Endothelial cell of umbilical vein (primary cell): ENCODE results near the gene CNKSR2. TPM values are rescaled to one million over a fixed set of nuclear protein-coding genes. Genes with fewer than 3 reads are reported as not detected.

Experiments
- BruUV-seq: library from RNA; stranded (reverse); fragments of 400-500 nt; replicated peaks from 2 replicates; lab custom pipeline; 2021; lab: Mats Ljungman, UMichigan
- CTCF ChIA-PET: fragments of 300-600, 350-600 bp; sonication (Branson Sonifier 250); formaldehyde crosslinking; loops from one replicate; lab custom pipeline; 2021; ENCODE audit warnings: antibody characterized with exemption, inconsistent platforms; lab: Charles Lee
- POLR2A ChIA-PET: fragments of 300-600, 350-600 bp; sonication (Branson Sonifier 250); formaldehyde crosslinking; loops from one replicate; lab custom pipeline; 2021; ENCODE audit warnings: antibody characterized with exemption, inconsistent platforms; lab: Charles Lee
- DNase-seq: peaks from one replicate; pipeline ENCODE4 v3.0.0-alpha.2; 2011; ENCODE audit warnings: low read depth, low spot score
- FAIRE-seq: peaks from 2 replicates; lab custom pipeline; 2011; peaks lifted over from hg19 to GRCh38; lab: Jason Lieb, UNC
- H2AFZ ChIP-seq: 2 replicates; pipeline ENCODE4 v1.6.0; 2012; ENCODE audit warnings: low read depth, low read length, control low read depth, inconsistent platforms
- H3K27ac ChIP-seq: 2 replicates; pipeline ENCODE4 v1.5.1; 2011; ENCODE audit warnings: low read depth, mild to moderate bottlenecking, control low read depth, low read length, moderate library complexity; ENCODE audit not compliant: insufficient read depth
- H3K27me3 ChIP-seq, 2 experiments: 2 replicates each; pipeline versions ENCODE4 v1.6.0 to v1.6.1; 2011; ENCODE audit warnings: low read length in 2 of 2, mixed read lengths in 1 of 2; ENCODE audit not compliant: control insufficient read depth in 2 of 2, insufficient read depth in 2 of 2
- H3K36me3 ChIP-seq, 2 experiments: 2 replicates in 1 of 2; 3 replicates in 1 of 2; pipeline ENCODE4 v1.5.1; 2011; ENCODE audit warnings: low read length in 2 of 2, mild to moderate bottlenecking in 1 of 2, moderate library complexity in 1 of 2; ENCODE audit not compliant: control insufficient read depth in 2 of 2, insufficient read depth in 2 of 2; ENCODE audit errors: extremely low read depth in 1 of 2
- H3K4me1 ChIP-seq: 3 replicates; pipeline ENCODE4 v1.5.1; 2011; ENCODE audit warnings: mild to moderate bottlenecking, low read length; ENCODE audit not compliant: control insufficient read depth, insufficient read depth; ENCODE audit errors: extremely low read depth
- H3K4me2 ChIP-seq: 2 replicates; pipeline ENCODE4 v1.6.1; 2011; ENCODE audit warnings: low read length, control low read depth, mixed read lengths; ENCODE audit not compliant: insufficient read depth
- H3K4me3 ChIP-seq, 3 experiments: fragments of 200-600 bp in 1 of 3; sonication (generic), shearing (Covaris generic) in 1 of 3; replicated peaks in 1 of 3; 2 replicates each; pipeline ENCODE4 v1.5.1; 2011 to 2016; ENCODE audit warnings: control low read depth in 3 of 3, low read length in 3 of 3, mild to moderate bottlenecking in 2 of 3, inconsistent platforms in 1 of 3, low read depth in 1 of 3, moderate library complexity in 1 of 3; ENCODE audit not compliant: insufficient read depth in 1 of 3
- H3K79me2 ChIP-seq: 2 replicates; pipeline ENCODE4 v1.6.0; 2012; ENCODE audit warnings: low read length, inconsistent platforms; ENCODE audit not compliant: control insufficient read depth, insufficient read depth
- H3K9ac ChIP-seq: replicated peaks from 2 replicates; pipeline ENCODE3; 2011; ENCODE audit warnings: low read length, control low read depth; ENCODE audit not compliant: insufficient read depth; ENCODE audit errors: extremely low read depth
- H3K9me1 ChIP-seq: replicated peaks from 3 replicates; pipeline ENCODE4 v1.6.0; 2011; ENCODE audit warnings: mild to moderate bottlenecking, low read length; ENCODE audit not compliant: control insufficient read depth, insufficient read depth; ENCODE audit errors: extremely low read depth
- H3K9me3 ChIP-seq: replicated peaks from 2 replicates; pipeline ENCODE4 v1.5.1; 2012; ENCODE audit warnings: low read length, inconsistent platforms; ENCODE audit not compliant: control insufficient read depth, insufficient read depth
- H4K20me1 ChIP-seq: replicated peaks from 2 replicates; pipeline ENCODE3; 2011; ENCODE audit warnings: mild to moderate bottlenecking, low read length; ENCODE audit not compliant: control insufficient read depth, insufficient read depth; ENCODE audit errors: extremely low read depth
- CTCF ChIP-seq, 2 donors: IDR thresholded peaks; 1 replicate in 1 of 2; 2 replicates in 1 of 2; pipeline ENCODE4 v1.5.1; 2011; ENCODE audit warnings: low read length in 2 of 2, mild to moderate bottlenecking in 2 of 2, moderate library complexity in 2 of 2, control low read depth in 1 of 2, inconsistent platforms in 1 of 2, low read depth in 1 of 2; ENCODE audit not compliant: insufficient read depth in 1 of 2; ENCODE audit errors: extremely low read depth in 1 of 2
- EZH2 ChIP-seq: IDR thresholded peaks from 2 replicates; pipeline ENCODE4 v1.6.1; 2012; ENCODE audit warnings: borderline replicate concordance, low read depth, mild to moderate bottlenecking, moderate library complexity, low read length, inconsistent platforms; ENCODE audit not compliant: severe bottlenecking
- FOS ChIP-seq: IDR thresholded peaks from 2 replicates; pipeline ENCODE4 v1.6.1; 2011; ENCODE audit warnings: mild to moderate bottlenecking, low read length, moderate library complexity, borderline replicate concordance; ENCODE audit not compliant: insufficient read depth
- GATA2 ChIP-seq: IDR thresholded peaks from 2 replicates; pipeline ENCODE4 v1.7.0; 2011; ENCODE audit warnings: low read depth, mild to moderate bottlenecking, moderate library complexity, mixed read lengths, low read length; ENCODE audit not compliant: insufficient read length, insufficient read depth
- JUN ChIP-seq: IDR thresholded peaks from 2 replicates; pipeline ENCODE4 v1.6.1; 2011; ENCODE audit warnings: borderline replicate concordance, low read depth; ENCODE audit not compliant: insufficient read length, insufficient read depth
- MYC ChIP-seq: IDR thresholded peaks from one replicate; pipeline ENCODE4 v1.6.1; 2011; ENCODE audit warnings: mild to moderate bottlenecking, low read depth, low read length
- POLR2A ChIP-seq: IDR thresholded peaks from 2 replicates; pipeline ENCODE4 v1.6.1; 2012; ENCODE audit warnings: low read depth, mild to moderate bottlenecking, control low read depth, low read length
- POLR2AphosphoS5 ChIP-seq: IDR thresholded peaks from 2 replicates; pipeline ENCODE4 v1.6.1; 2012; ENCODE audit warnings: low read depth, mild to moderate bottlenecking, control low read depth, low read length, moderate library complexity; ENCODE audit not compliant: insufficient read depth
- dilution Hi-C: fragments of 300-500 bp; cut with MboI; formaldehyde crosslinking; loops from one replicate; pipeline ENCODE4 v1.15.0; 2019; ENCODE audit warnings: low sequenced_read_pairs; ENCODE audit not compliant: extremely low pct_ligation_motif_present
- intact Hi-C: fragments of 100-400 bp; cut with micrococcal nuclease; formaldehyde crosslinking; loops from one replicate; pipeline ENCODE4 v1.10.0; 2022
- polyA plus RNA-seq, 4 experiments: library from polyadenylated mRNA; depleted of rRNA in 3 of 4; stranded (reverse) in 3 of 4; unstranded in 1 of 4; fragments of >200 nt; gene quantifications; 2 replicates each; pipeline versions ENCODE4 v1.2.1 to v1.2.3, GENCODE V29; 2011 to 2012; ENCODE audit warnings: missing spikeins in 1 of 4
- total RNA-seq: library from RNA; stranded (reverse); gene quantifications from 2 replicates; pipeline ENCODE4 v1.2.3, GENCODE V29; 2021
- TF ChIP-seq, protein P1 (sequence below): IDR thresholded peaks from 2 replicates; pipeline ENCODE4 v1.6.1; 2011; ENCODE audit not compliant: insufficient read depth, insufficient read length

Gene CNKSR2
- total and polyA plus RNA-seq, 2 donors (not counting 3 experiments of a cell fraction or from before 2014, with no cell fraction given) = 0.13 TPM; not detected in 1

GRCh38 chrX:21373001-21373400 is 1.2 kb upstream of the CNKSR2 start:
- DNase-seq (no peak), FAIRE-seq (no peak)
- POLR2A ChIA-PET = no interaction called here
- intact Hi-C loops = loop anchor here (10.0 kb wide), 1 partner anchor 602 kb away; no protein-coding TSS in a partner anchor
- H3K36me3 ChIP-seq = no peaks in the 10 kb centered on the region
- dilution Hi-C loops = no loop called here
- no peaks in the 10 kb centered on the region for H3K9me3 ChIP-seq
- no TSS peak for BruUV-seq
- no peak overlapping the region for H2AFZ ChIP-seq
- no peak for TF ChIP-seq POLR2A
- TF ChIP-seq EZH2 = no peak
- TF ChIP-seq FOS = no peak
- no peak for TF ChIP-seq MYC
- no peak for TF ChIP-seq GATA2
- no peak for TF ChIP-seq JUN
- no peak for TF ChIP-seq CTCF (IDR thresholded peaks at IDR 0.05; ENCODE audit: extremely low read depth in 1 of 2, insufficient read depth in 1 of 2, low read depth in 1 of 2, low read length in 2 of 2)
- TF ChIP-seq POLR2AphosphoS5 = no peak
- TF ChIP-seq, protein P1, sequence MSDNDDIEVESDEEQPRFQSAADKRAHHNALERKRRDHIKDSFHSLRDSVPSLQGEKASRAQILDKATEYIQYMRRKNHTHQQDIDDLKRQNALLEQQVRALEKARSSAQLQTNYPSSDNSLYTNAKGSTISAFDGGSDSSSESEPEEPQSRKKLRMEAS = no peak
- H3K9me1 ChIP-seq = no peaks in the 10 kb centered on the region
- no peak overlapping the region for H3K27ac ChIP-seq
- H3K79me2 ChIP-seq = no peaks in the 10 kb centered on the region
- no peaks in the 10 kb centered on the region for H4K20me1 ChIP-seq
- peaks cover 14 to 36% of the 10 kb centered on the region in 2 experiments for H3K27me3 ChIP-seq
- CTCF ChIA-PET = no interaction called here
- H3K4me3 ChIP-seq = no peak overlapping the region
- H3K4me1 ChIP-seq = peaks cover 3% of the 10 kb centered on the region
- no peak overlapping the region for H3K9ac ChIP-seq
- no peak overlapping the region for H3K4me2 ChIP-seq
